Activated T-cell treated with anti-CD3 and anti-CD28 coated beads, Interleukin-2, amount 50 U/mL, for 72 hours (primary cell): ENCODE results near the gene CR2. TPM values are rescaled to one million over a fixed set of nuclear protein-coding genes. Genes with fewer than 3 reads are reported as not detected.
"Not testable (repeated sequence)": the region's sequence is repeated elsewhere in the genome, so short reads cannot be mapped to it uniquely, and the experiment has no call there.

Source experiments
- ATAC-seq, 2 donors: fragments of 150-1000 bp; cut with Tn5 transposase; replicated peaks in 1 of 2; 2 replicates each; pipeline ENCODE4 v1.10.0; 2021; ENCODE audit warnings: moderate library complexity in 2 of 2, mild to moderate bottlenecking in 1 of 2
- DNase-seq, 2 donors: peaks; one replicate each; pipeline ENCODE4 v3.0.0; 2021 to 2022; ENCODE audit warnings: mixed read lengths in 1 of 2
- H3K27ac Mint-ChIP-seq: one replicate; pipeline ENCODE4 v1.8.0; 2022; ENCODE audit warnings: mild to moderate bottlenecking, moderate library complexity, mixed read lengths
- H3K27me3 Mint-ChIP-seq: one replicate; pipeline ENCODE4 v1.8.0; 2022; ENCODE audit warnings: low read depth, mixed read lengths
- H3K36me3 Mint-ChIP-seq, 2 donors: one replicate each; pipeline ENCODE4 v1.8.0; 2022; ENCODE audit warnings: mixed read lengths in 2 of 2, mild to moderate bottlenecking in 1 of 2; ENCODE audit not compliant: insufficient read depth in 2 of 2
- H3K4me1 Mint-ChIP-seq: one replicate; pipeline ENCODE4 v1.8.0; 2022; ENCODE audit warnings: low read depth, mixed read lengths
- H3K4me3 Mint-ChIP-seq, 2 donors: one replicate each; pipeline ENCODE4 v1.8.0; 2022; ENCODE audit warnings: mild to moderate bottlenecking in 2 of 2, mixed read lengths in 2 of 2, moderate library complexity in 2 of 2
- H3K9me3 Mint-ChIP-seq, 2 donors: one replicate each; pipeline ENCODE4 v1.8.0; 2022; ENCODE audit warnings: mixed read lengths in 2 of 2
- total RNA-seq, 2 donors: library from RNA; stranded (reverse); gene quantifications; one replicate each; pipeline ENCODE4 v1.2.3, GENCODE V29; 2022

CR2 gene
- total RNA-seq, 2 donors from 2014 or later = 0.07 to 0.26 TPM

- H3K36me3 Mint-ChIP-seq = peaks cover 0 to 2% of the 10 kb centered on the region in 2 donors
- H3K27me3 Mint-ChIP-seq = no peaks in the 10 kb centered on the region
- DNase-seq (no peak), ATAC-seq (peak; percentile 11 to 14)
- H3K4me1 Mint-ChIP-seq = peaks cover 25% of the 10 kb centered on the region
- no peak overlapping the region for H3K4me3 Mint-ChIP-seq
- H3K27ac Mint-ChIP-seq = no peak overlapping the region
- H3K9me3 Mint-ChIP-seq = peaks cover 0 to 3% of the 10 kb centered on the region in 2 donors
These were observed 7.5 kb downstream of the CR2 start for GRCh38 chr1:207461649-207462048.

DNA sequence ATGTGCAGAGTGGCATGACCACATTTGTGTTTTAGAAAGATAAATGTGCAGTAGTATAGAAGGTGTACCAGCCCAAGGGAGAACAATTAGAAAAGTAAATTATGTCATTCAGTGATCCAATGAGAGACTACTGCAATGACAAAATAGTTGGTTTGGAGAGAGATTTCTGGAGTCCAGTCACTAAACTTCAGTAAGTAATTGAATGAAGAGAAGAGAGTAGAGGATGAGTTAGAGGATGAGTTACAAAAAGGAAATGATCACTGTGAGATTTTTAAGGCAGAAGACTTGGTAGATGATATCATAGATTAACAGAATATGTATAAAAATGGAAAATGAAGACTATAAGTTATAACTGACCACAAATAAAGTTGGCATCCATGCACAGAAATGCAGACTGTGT lies 8.4 kb downstream of the CR2 start:
- peak overlapping the region; percentile 82 for H3K27ac Mint-ChIP-seq
- H3K9me3 Mint-ChIP-seq = peaks cover 0 to 3% of the 10 kb centered on the region in 2 donors
- no peaks in the 10 kb centered on the region for H3K27me3 Mint-ChIP-seq
- peaks cover 0 to 2% of the 10 kb centered on the region in 2 donors for H3K36me3 Mint-ChIP-seq
- H3K4me1 Mint-ChIP-seq = peaks cover 29% of the 10 kb centered on the region
- peak; percentile 44 to 47 for ATAC-seq
- H3K4me3 Mint-ChIP-seq = peak overlapping the region in 1 of 2 donors; percentile 33
- no peak for DNase-seq

GRCh38 chr1:207463021-207463420 lies 8.9 kb downstream of the CR2 start:
- H3K27me3 Mint-ChIP-seq = no peaks in the 10 kb centered on the region
- peaks cover 0 to 3% of the 10 kb centered on the region in 2 donors for H3K9me3 Mint-ChIP-seq
- ATAC-seq = peak; percentile 84 to 85
- H3K4me3 Mint-ChIP-seq = no peak overlapping the region
- no peak for DNase-seq
- H3K36me3 Mint-ChIP-seq = peaks cover 0 to 2% of the 10 kb centered on the region in 2 donors
- no peak overlapping the region for H3K27ac Mint-ChIP-seq
- peaks cover 29% of the 10 kb centered on the region for H3K4me1 Mint-ChIP-seq

DNA sequence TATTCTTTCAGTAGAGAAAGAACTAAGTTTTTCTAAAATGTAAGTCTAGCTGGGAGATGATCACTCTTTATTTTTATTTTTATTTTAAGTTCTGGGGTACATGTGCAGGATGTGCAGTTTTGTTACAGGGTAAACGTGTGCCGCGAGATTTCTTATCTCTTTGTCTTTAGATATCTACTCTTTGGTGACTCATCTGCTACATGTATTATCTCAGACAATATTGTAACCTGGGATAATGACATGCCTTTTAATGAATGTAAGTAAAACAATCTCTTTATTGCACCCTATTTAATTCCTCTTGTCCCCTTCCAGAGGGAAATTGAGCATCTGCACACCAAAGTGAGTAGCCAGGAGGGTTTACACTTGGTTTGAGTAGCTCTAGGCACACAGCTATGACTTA lies 9.4 kb downstream of the CR2 start:
- peak overlapping the region; percentile 2 for H3K27ac Mint-ChIP-seq
- H3K9me3 Mint-ChIP-seq = peaks cover 0 to 3% of the 10 kb centered on the region in 2 donors
- no peaks in the 10 kb centered on the region for H3K27me3 Mint-ChIP-seq
- DNase-seq = no peak
- H3K4me1 Mint-ChIP-seq = peaks cover 29% of the 10 kb centered on the region
- peaks cover 0 to 2% of the 10 kb centered on the region in 2 donors for H3K36me3 Mint-ChIP-seq
- H3K4me3 Mint-ChIP-seq = no peak overlapping the region
- ATAC-seq = no peak

DNA sequence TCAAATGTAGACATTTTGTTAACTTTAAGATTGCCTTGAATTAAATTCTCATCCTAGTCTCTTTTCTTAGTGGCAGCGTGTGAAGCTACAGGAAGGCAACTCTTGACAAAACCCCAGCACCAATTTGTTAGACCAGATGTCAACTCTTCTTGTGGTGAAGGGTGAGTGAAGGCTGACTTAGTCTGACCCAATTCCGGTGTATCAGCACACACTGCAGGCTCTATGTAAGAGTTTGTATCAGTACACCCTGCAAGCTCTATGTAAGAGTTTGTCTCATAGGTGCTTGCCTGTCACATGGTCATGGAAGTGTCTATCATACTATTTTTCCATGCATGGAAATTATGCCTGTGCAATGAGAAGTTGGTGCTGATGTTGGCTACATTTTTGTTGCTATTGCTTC lies 16.8 kb downstream of the CR2 start:
- Mint-ChIP-seq H3K27me3 (no peaks in the 10 kb centered on the region), H3K9me3 (peaks cover 0 to 2% of the 10 kb centered on the region in 2 donors), H3K4me1 (peaks cover 16% of the 10 kb centered on the region), H3K27ac (no peak overlapping the region), H3K4me3 (no peak overlapping the region), H3K36me3 (no peaks in the 10 kb centered on the region)
- ATAC-seq (peak; percentile 89 to 93), DNase-seq (no peak)

- no peak for ATAC-seq
These were observed 20.1 kb downstream of the CR2 start for GRCh38 chr1:207474210-207474609.

GRCh38 chr1:207486198-207486597 lies 32.1 kb downstream of the CR2 start:
- ATAC-seq (no peak), DNase-seq (no peak)
- Mint-ChIP-seq H3K4me1 (no peaks in the 10 kb centered on the region), H3K4me3 (no peak overlapping the region), H3K27ac (no peak overlapping the region), H3K27me3 (no peaks in the 10 kb centered on the region), H3K36me3 (no peaks in the 10 kb centered on the region), H3K9me3 (no peaks in the 10 kb centered on the region)

More at GRCh38 chr1:207474210-207474609, 20.1 kb downstream of the CR2 start:
- no peaks in the 10 kb centered on the region for H3K36me3 Mint-ChIP-seq
- no peak overlapping the region for H3K4me3 Mint-ChIP-seq
- no peak for DNase-seq
- H3K27me3 Mint-ChIP-seq = peaks cover 5% of the 10 kb centered on the region
- peaks cover 11% of the 10 kb centered on the region for H3K4me1 Mint-ChIP-seq
- H3K9me3 Mint-ChIP-seq = peaks cover 0 to 5% of the 10 kb centered on the region in 2 donors
- no peak overlapping the region for H3K27ac Mint-ChIP-seq

- H3K4me3 Mint-ChIP-seq = no peak overlapping the region
- no peaks in the 10 kb centered on the region for H3K27me3 Mint-ChIP-seq
- DNase-seq (no peak), ATAC-seq (no peak)
- H3K27ac Mint-ChIP-seq = no peak overlapping the region
- H3K36me3 Mint-ChIP-seq = no peaks in the 10 kb centered on the region
- H3K4me1 Mint-ChIP-seq = no peaks in the 10 kb centered on the region
- no peaks in the 10 kb centered on the region for H3K9me3 Mint-ChIP-seq
These were observed 33.5 kb downstream of the CR2 start for GRCh38 chr1:207487636-207488035.

DNA sequence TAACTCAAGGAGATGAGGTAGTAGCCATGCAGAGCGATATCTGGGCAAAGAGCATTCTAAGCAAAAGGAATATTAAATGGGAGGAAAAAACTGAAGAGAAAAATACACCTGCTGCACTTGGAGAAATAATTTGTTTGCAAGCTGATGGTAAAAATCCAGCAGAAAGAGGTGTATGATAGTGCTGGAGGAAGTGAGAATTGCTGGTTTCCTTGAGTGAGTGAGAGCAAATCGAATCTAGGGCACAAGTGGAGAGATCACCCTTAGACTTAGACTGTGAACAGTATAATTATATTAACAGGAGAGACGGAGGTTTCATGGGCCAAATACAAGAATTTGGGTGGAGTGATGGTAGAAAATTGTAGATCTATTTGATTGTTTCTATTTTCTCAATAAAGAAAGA lies 39.1 kb downstream of the CR2 start:
- no peaks in the 10 kb centered on the region for H3K36me3 Mint-ChIP-seq
- peaks cover 12% of the 10 kb centered on the region for H3K4me1 Mint-ChIP-seq
- H3K27me3 Mint-ChIP-seq = peaks cover 18% of the 10 kb centered on the region
- ATAC-seq = no peak
- DNase-seq = no peak
- H3K9me3 Mint-ChIP-seq = no peaks in the 10 kb centered on the region
- no peak overlapping the region for H3K27ac Mint-ChIP-seq
- H3K4me3 Mint-ChIP-seq = no peak overlapping the region

- no peaks in the 10 kb centered on the region for H3K9me3 Mint-ChIP-seq
- ATAC-seq (no peak), DNase-seq (no peak)
- H3K27ac Mint-ChIP-seq = no peak overlapping the region
- H3K36me3 Mint-ChIP-seq = no peaks in the 10 kb centered on the region
- H3K27me3 Mint-ChIP-seq = peaks cover 18% of the 10 kb centered on the region
- peaks cover 15% of the 10 kb centered on the region for H3K4me1 Mint-ChIP-seq
- H3K4me3 Mint-ChIP-seq = no peak overlapping the region
These were observed 40.0 kb downstream of the CR2 start for GRCh38 chr1:207494171-207494570.

DNA sequence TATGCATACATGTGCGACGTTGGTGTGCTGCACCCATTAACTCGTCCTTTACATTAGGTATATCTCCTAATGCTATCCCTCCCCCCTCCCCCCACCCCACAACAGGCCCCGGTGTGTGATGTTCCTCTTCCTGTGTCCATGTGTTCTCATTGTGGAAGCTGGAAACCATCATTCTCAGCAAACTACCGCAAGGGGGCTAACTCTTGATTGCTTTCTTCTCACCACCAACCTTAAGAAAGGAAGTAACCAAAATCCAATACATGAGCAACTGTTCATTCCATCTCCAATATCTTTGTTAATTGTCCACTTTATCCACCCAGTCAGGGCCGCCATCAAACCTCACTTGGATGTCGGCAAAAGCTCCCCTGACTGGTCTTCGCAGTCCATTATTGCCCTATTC lies 41.2 kb downstream of the CR2 start:
- not testable (repeated sequence) for ATAC-seq, DNase-seq, H3K36me3 Mint-ChIP-seq, H3K9me3 Mint-ChIP-seq, H3K27ac Mint-ChIP-seq
- Mint-ChIP-seq H3K4me3 (peak overlapping the region; percentile 77 to 83), H3K4me1 (peaks cover 26% of the 10 kb centered on the region), H3K27me3 (peaks cover 18% of the 10 kb centered on the region)

DNA sequence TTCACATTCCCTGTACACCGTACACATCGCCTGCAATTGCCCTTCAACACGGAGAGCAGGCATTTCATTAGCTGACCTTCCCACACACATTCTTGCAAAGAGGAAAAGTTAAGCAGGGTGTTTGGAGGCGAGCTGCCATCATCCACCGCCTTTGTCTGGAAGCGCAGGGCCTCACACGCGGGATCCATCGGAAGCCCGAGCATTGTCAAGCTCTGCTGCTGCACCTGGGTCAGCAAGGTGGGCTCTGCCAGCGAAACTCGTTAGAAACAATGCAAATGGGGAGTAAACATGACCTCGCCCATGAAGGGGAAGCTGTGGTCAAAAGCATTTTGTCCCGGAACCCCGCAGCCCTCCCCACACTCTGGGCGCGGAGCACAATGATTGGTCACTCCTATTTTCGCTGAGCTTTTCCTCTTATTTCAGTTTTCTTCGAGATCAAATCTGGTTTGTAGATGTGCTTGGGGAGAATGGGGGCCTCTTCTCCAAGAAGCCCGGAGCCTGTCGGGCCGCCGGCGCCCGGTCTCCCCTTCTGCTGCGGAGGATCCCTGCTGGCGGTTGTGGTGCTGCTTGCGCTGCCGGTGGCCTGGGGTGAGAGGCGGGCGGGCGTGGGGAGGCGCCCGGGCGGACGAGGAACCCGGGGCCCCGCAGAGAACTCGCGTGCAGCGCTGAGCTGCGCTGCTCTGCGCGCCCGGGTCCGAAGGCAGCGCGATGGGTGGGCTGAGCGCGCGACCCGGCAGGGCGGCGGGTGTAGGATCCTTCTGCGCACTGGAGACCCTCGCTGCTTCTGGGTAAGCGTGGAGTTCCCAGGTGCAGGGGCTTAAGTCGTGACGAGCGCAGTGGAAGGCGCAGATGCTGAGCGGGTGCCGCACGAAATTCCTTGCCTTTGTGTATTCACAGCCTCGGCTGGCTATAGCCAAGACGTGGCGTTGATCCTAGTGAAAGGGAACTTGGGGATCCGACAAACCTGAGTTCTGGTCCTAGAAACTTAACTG lies 42.0 kb downstream of the CR2 start, which contains the start of gene CR1:
Gene CR1 (plus strand): TSS at position 357 of the 992 bp plus-strand sequence. CDS start 111 bp downstream, at position 468.
- no peak within 1 kb of the TSS for H3K27ac Mint-ChIP-seq
- H3K36me3 Mint-ChIP-seq = no peaks in the 10 kb centered on the region
- DNase-seq (peak; percentile 50 to 56), ATAC-seq (peak; percentile 38 to 40)
- peak within 1 kb of the TSS; percentile 77 to 83 for H3K4me3 Mint-ChIP-seq
- H3K9me3 Mint-ChIP-seq = no peaks in the 10 kb centered on the region
- peaks cover 22% of the 10 kb centered on the region for H3K27me3 Mint-ChIP-seq
- peaks cover 34% of the 10 kb centered on the region for H3K4me1 Mint-ChIP-seq

DNA sequence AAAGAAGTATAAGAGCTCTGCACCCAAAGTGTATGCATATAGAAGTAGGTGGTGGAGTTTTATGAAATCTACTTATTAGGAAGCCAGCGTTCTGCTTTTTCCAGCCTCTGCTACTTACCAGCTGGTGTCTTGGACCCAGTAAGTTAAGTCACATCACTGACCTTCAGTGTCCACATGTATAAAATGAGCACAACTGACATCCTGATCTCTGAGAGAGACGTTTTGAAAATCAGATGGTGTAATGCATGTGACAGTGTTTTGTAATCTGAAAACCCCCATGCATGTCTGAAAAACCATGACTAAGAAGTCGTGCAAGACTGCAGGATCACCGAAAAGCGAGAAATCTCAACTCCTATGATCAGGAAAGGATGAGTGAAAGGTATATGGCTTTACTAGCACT lies 43.8 kb downstream of the CR2 start:
- Mint-ChIP-seq H3K36me3 (no peaks in the 10 kb centered on the region), H3K9me3 (no peaks in the 10 kb centered on the region), H3K27ac (no peak overlapping the region), H3K4me1 (peaks cover 36% of the 10 kb centered on the region), H3K27me3 (peaks cover 38% of the 10 kb centered on the region), H3K4me3 (no peak overlapping the region)
- DNase-seq = no peak
- no peak for ATAC-seq
